HG03135 (cell line): ENCODE results near the gene CYRIA.

Source experiments
- ATAC-seq: cut with Tn5 transposase; IDR thresholded peaks from one replicate; pipeline ENCODE4 v1.9.1; 2021; ENCODE audit warnings: mild to moderate bottlenecking, moderate library complexity; ENCODE audit not compliant: unreplicated experiment

CYRIA gene

GRCh38 chr2:16652296-16653082 is 13.1 kb downstream of the CYRIA start:
- ATAC-seq, result no peak

GRCh38 chr2:16650287-16651249 is 15.1 kb downstream of the CYRIA start:
- ATAC-seq, result no peak

GRCh38 chr2:16649353-16650286 is 16.0 kb downstream of the CYRIA start:
- ATAC-seq, result no peak

- no peak for ATAC-seq
Observed at GRCh38 chr2:16647992-16648617, 17.5 kb downstream of the CYRIA start.

GRCh38 chr2:16645775-16646559 is 19.7 kb downstream of the CYRIA start:
- ATAC-seq, result no peak

- ATAC-seq, result no peak
Observed at GRCh38 chr2:16645088-16645487, 20.5 kb downstream of the CYRIA start.

GRCh38 chr2:16644221-16644925 is 21.3 kb downstream of the CYRIA start:
- no peak for ATAC-seq

- ATAC-seq, result no peak
Observed at GRCh38 chr2:16643099-16643498, 22.5 kb downstream of the CYRIA start.

GRCh38 chr2:16642088-16642487 is 23.5 kb downstream of the CYRIA start:
- no peak for ATAC-seq

- ATAC-seq, result no peak
Observed at GRCh38 chr2:16641509-16641908, 24.1 kb downstream of the CYRIA start.

- no peak for ATAC-seq
Observed at GRCh38 chr2:16640867-16641266, 24.8 kb downstream of the CYRIA start.

- no peak for ATAC-seq
Observed at GRCh38 chr2:16640001-16640700, 25.5 kb downstream of the CYRIA start.

- ATAC-seq, result no peak
Observed at GRCh38 chr2:16639431-16639830, 26.2 kb downstream of the CYRIA start.

- no peak for ATAC-seq
Observed at GRCh38 chr2:16638946-16639345, 26.7 kb downstream of the CYRIA start.

GRCh38 chr2:16637304-16637703 is 28.3 kb downstream of the CYRIA start:
- no peak for ATAC-seq

GRCh38 chr2:16635791-16636699 is 29.6 kb downstream of the CYRIA start:
- no peak for ATAC-seq
